ENCODE data around the gene UBE2L3. TPM values are rescaled to one million over a fixed set of nuclear protein-coding genes. Genes with fewer than 3 reads are reported as not detected.
"Not testable (repeated sequence)": the region's sequence is repeated elsewhere in the genome, so short reads cannot be mapped to it uniquely, and the experiment has no call there.

Gene UBE2L3
- total RNA-seq, 1 donor from 2014 or later = 28.7 TPM

GRCh38 chr22:21626073-21626734 lies 58.7 kb downstream of the UBE2L3 start:
- DNase-seq (ENCODE audit: low read depth, low spot score) = no peak

GRCh38 chr22:21626735-21627469 lies 59.4 kb downstream of the UBE2L3 start:
- DNase-seq (ENCODE audit: low read depth, low spot score) = no peak

- no peak for DNase-seq (ENCODE audit: low read depth, low spot score)
Observed at GRCh38 chr22:21628386-21629254, 61.1 kb downstream of the UBE2L3 start.

- peak; percentile 72 for DNase-seq (ENCODE audit: low read depth, low spot score)
Observed at GRCh38 chr22:21629255-21630149, 62.0 kb downstream of the UBE2L3 start, which contains the start of gene YDJC. Gene YDJC (minus strand): TSS chr22:21630022. CDS start chr22:21630014, 8 bp downstream.

- no peak for DNase-seq (ENCODE audit: low read depth, low spot score)
Observed at GRCh38 chr22:21631025-21631424, 63.5 kb downstream of the UBE2L3 start.

- no peak for DNase-seq (ENCODE audit: low read depth, low spot score)
Observed at GRCh38 chr22:21632237-21632895, 64.9 kb downstream of the UBE2L3 start, which contains the start of gene CCDC116. Gene CCDC116 (plus strand): TSS chr22:21632760. CDS start chr22:21633182, 422 bp downstream.

- DNase-seq (ENCODE audit: low read depth, low spot score) = no peak
Observed at GRCh38 chr22:21632931-21633330, 65.4 kb downstream of the UBE2L3 start.

GRCh38 chr22:21633481-21633880 lies 66.0 kb downstream of the UBE2L3 start:
- DNase-seq (ENCODE audit: low read depth, low spot score) = no peak

- no peak for DNase-seq (ENCODE audit: low read depth, low spot score)
Observed at GRCh38 chr22:21634081-21634480, 66.6 kb downstream of the UBE2L3 start.

- DNase-seq (ENCODE audit: low read depth, low spot score) = no peak
Observed at GRCh38 chr22:21634844-21635243, 67.3 kb downstream of the UBE2L3 start.

- no peak for DNase-seq (ENCODE audit: low read depth, low spot score)
Observed at GRCh38 chr22:21635771-21636510, 68.4 kb downstream of the UBE2L3 start.

- no peak for DNase-seq (ENCODE audit: low read depth, low spot score)
Observed at GRCh38 chr22:21636629-21637218, 69.2 kb downstream of the UBE2L3 start.

GRCh38 chr22:21637450-21637849 lies 69.9 kb downstream of the UBE2L3 start:
- DNase-seq (ENCODE audit: low read depth, low spot score) = not testable (repeated sequence)

- DNase-seq (ENCODE audit: low read depth, low spot score) = no peak
Observed at GRCh38 chr22:21639359-21639758, 71.8 kb downstream of the UBE2L3 start.

- no peak for DNase-seq (ENCODE audit: low read depth, low spot score)
Observed at GRCh38 chr22:21640810-21641209, 73.3 kb downstream of the UBE2L3 start.

- DNase-seq (ENCODE audit: low read depth, low spot score) = no peak
Observed at GRCh38 chr22:21641417-21641788, 73.9 kb downstream of the UBE2L3 start.

GRCh38 chr22:21641789-21642583 lies 74.5 kb downstream of the UBE2L3 start, which contains the start of gene SDF2L1:
Gene SDF2L1 (plus strand): TSS chr22:21642302. CDS start chr22:21642337, 35 bp downstream.
- peak; percentile 96 for DNase-seq (ENCODE audit: low read depth, low spot score)

All from pulmonary artery endothelial cell (primary cell).